Astrocyte (in vitro differentiated cells and primary cell): ENCODE measurements around the gene UNC50. TPM values are rescaled to one million over a fixed set of nuclear protein-coding genes. Genes with fewer than 3 reads are reported as not detected.

ENCODE experiments used
- DNase-seq: peaks from one replicate; pipeline ENCODE4 v3.0.0-alpha.2; 2010; ENCODE audit warnings: low read depth
- FAIRE-seq: peaks from 2 replicates; lab custom pipeline; 2011; peaks lifted over from hg19 to GRCh38; lab: Jason Lieb, UNC
- H2AFZ ChIP-seq: 2 replicates; pipeline ENCODE4 v1.6.0; 2012; ENCODE audit warnings: low read depth, low read length, inconsistent platforms
- H3K27ac ChIP-seq: 2 replicates; pipeline ENCODE4 v1.5.1; 2011; ENCODE audit warnings: low read depth, low read length, inconsistent platforms
- H3K27me3 ChIP-seq: 2 replicates; pipeline ENCODE4 v1.6.0; 2011; ENCODE audit warnings: low read length, inconsistent platforms; ENCODE audit not compliant: insufficient read depth
- H3K36me3 ChIP-seq: 2 replicates; pipeline ENCODE4 v1.5.1; 2011; ENCODE audit warnings: low read length, inconsistent platforms; ENCODE audit not compliant: insufficient read depth
- H3K4me1 ChIP-seq: 2 replicates; pipeline ENCODE4 v1.5.1; 2011; ENCODE audit warnings: low read length, inconsistent platforms; ENCODE audit not compliant: insufficient read depth
- H3K4me2 ChIP-seq: 2 replicates; pipeline ENCODE4 v1.6.0; 2012; ENCODE audit warnings: low read length, inconsistent platforms
- H3K4me3 ChIP-seq: 2 replicates; pipeline ENCODE4 v1.5.1; 2011; ENCODE audit warnings: low read depth, mild to moderate bottlenecking, low read length, inconsistent platforms; ENCODE audit not compliant: insufficient read depth
- H3K79me2 ChIP-seq: 2 replicates; pipeline ENCODE4 v1.6.0; 2012; ENCODE audit warnings: mild to moderate bottlenecking, low read length, inconsistent platforms; ENCODE audit not compliant: insufficient read depth
- H3K9ac ChIP-seq: 2 replicates; pipeline ENCODE4 v1.6.0; 2012; ENCODE audit warnings: mild to moderate bottlenecking, low read length, inconsistent platforms
- H3K9me3 ChIP-seq: 2 replicates; pipeline ENCODE4 v1.5.1; 2012; ENCODE audit warnings: low read depth, mild to moderate bottlenecking, low read length, inconsistent platforms; ENCODE audit not compliant: insufficient read depth
- H4K20me1 ChIP-seq: 2 replicates; pipeline ENCODE4 v1.6.0; 2012; ENCODE audit warnings: low read length, inconsistent platforms; ENCODE audit not compliant: insufficient read depth
- H3K27ac Mint-ChIP-seq: one replicate; pipeline ENCODE4 v1.8.0; 2021; ENCODE audit warnings: mild to moderate bottlenecking, mixed read lengths; ENCODE audit not compliant: unreplicated experiment
- H3K27me3 Mint-ChIP-seq: one replicate; pipeline ENCODE4 v1.8.0; 2021; ENCODE audit warnings: low read depth, mixed read lengths; ENCODE audit not compliant: unreplicated experiment
- H3K36me3 Mint-ChIP-seq: one replicate; pipeline ENCODE4 v1.8.0; 2021; ENCODE audit warnings: low read depth, mixed read lengths; ENCODE audit not compliant: unreplicated experiment
- H3K4me1 Mint-ChIP-seq: one replicate; pipeline ENCODE4 v1.8.0; 2021; ENCODE audit warnings: low read depth, mixed read lengths; ENCODE audit not compliant: unreplicated experiment
- H3K4me3 Mint-ChIP-seq: one replicate; pipeline ENCODE4 v1.8.0; 2021; ENCODE audit warnings: mild to moderate bottlenecking, moderate library complexity, mixed read lengths; ENCODE audit not compliant: unreplicated experiment
- H3K9me3 Mint-ChIP-seq: one replicate; pipeline ENCODE4 v1.8.0; 2021; ENCODE audit warnings: mild to moderate bottlenecking, mixed read lengths; ENCODE audit not compliant: unreplicated experiment
- CTCF ChIP-seq: IDR thresholded peaks from 2 replicates; pipeline ENCODE4 v1.5.1; 2011; ENCODE audit warnings: low read depth, mild to moderate bottlenecking, inconsistent platforms, low read length, moderate library complexity; ENCODE audit not compliant: insufficient read depth
- EZH2 ChIP-seq: IDR thresholded peaks from 2 replicates; pipeline ENCODE4 v1.6.1; 2012; ENCODE audit warnings: mild to moderate bottlenecking, low read length, inconsistent platforms; ENCODE audit not compliant: insufficient read depth
- total RNA-seq: library from RNA; stranded (reverse); gene quantifications from 2 replicates; pipeline ENCODE4 v1.2.1, GENCODE V29; 2021

Gene UNC50
- total RNA-seq, 1 donor from 2014 or later, result 26.8 TPM

GRCh38 chr2:98565286-98565860, 43.0 kb upstream of the UNC50 start:
- H3K36me3 ChIP-seq, result no peaks in the 10 kb centered on the region
- H2AFZ ChIP-seq, result no peak overlapping the region
- peaks cover 4% of the 10 kb centered on the region for H3K4me1 ChIP-seq
- TF ChIP-seq CTCF (no peak), EZH2 (no peak)
- Mint-ChIP-seq H3K4me1 (peaks cover 5% of the 10 kb centered on the region), H3K9me3 (no peaks in the 10 kb centered on the region), H3K36me3 (peaks cover 21% of the 10 kb centered on the region), H3K27me3 (peaks cover 4% of the 10 kb centered on the region), H3K27ac (no peak overlapping the region), H3K4me3 (no peak overlapping the region)
- no peaks in the 10 kb centered on the region for H3K79me2 ChIP-seq
- H3K27me3 ChIP-seq, result no peaks in the 10 kb centered on the region
- H3K9me3 ChIP-seq, result no peaks in the 10 kb centered on the region
- H3K4me3 ChIP-seq, result no peak overlapping the region
- DNase-seq (no peak), FAIRE-seq (no peak)
- H3K9ac ChIP-seq, result no peak overlapping the region
- H3K4me2 ChIP-seq, result no peak overlapping the region
- no peak overlapping the region for H3K27ac ChIP-seq
- peaks cover 3% of the 10 kb centered on the region for H4K20me1 ChIP-seq

- Mint-ChIP-seq H3K4me3 (no peak overlapping the region), H3K27me3 (peaks cover 4% of the 10 kb centered on the region), H3K27ac (no peak overlapping the region), H3K4me1 (peaks cover 3% of the 10 kb centered on the region), H3K9me3 (no peaks in the 10 kb centered on the region), H3K36me3 (peaks cover 23% of the 10 kb centered on the region)
- DNase-seq (no peak), FAIRE-seq (no peak)
- Histone ChIP-seq H3K27me3 (no peaks in the 10 kb centered on the region), H3K9me3 (no peaks in the 10 kb centered on the region), H3K4me1 (no peaks in the 10 kb centered on the region), H3K27ac (no peak overlapping the region), H3K79me2 (no peaks in the 10 kb centered on the region), H3K4me3 (no peak overlapping the region), H2AFZ (no peak overlapping the region), H3K36me3 (no peaks in the 10 kb centered on the region), H3K4me2 (no peak overlapping the region), H3K9ac (no peak overlapping the region), H4K20me1 (peaks cover 3% of the 10 kb centered on the region)
- TF ChIP-seq EZH2, result no peak
- TF ChIP-seq CTCF, result no peak
These were observed 42.4 kb upstream of the UNC50 start for GRCh38 chr2:98565941-98566340.

- peaks cover 3% of the 10 kb centered on the region for H4K20me1 ChIP-seq
- FAIRE-seq (no peak), DNase-seq (peak; percentile 26)
- TF ChIP-seq CTCF (no peak), EZH2 (no peak)
- H3K79me2 ChIP-seq, result no peaks in the 10 kb centered on the region
- peaks cover 4% of the 10 kb centered on the region for H3K27me3 Mint-ChIP-seq
- no peaks in the 10 kb centered on the region for H3K9me3 ChIP-seq
- H3K36me3 Mint-ChIP-seq, result peaks cover 25% of the 10 kb centered on the region
- H3K9ac ChIP-seq, result no peak overlapping the region
- no peak overlapping the region for H3K27ac Mint-ChIP-seq
- H3K4me1 ChIP-seq, result no peaks in the 10 kb centered on the region
- H3K4me2 ChIP-seq, result no peak overlapping the region
- no peak overlapping the region for H3K4me3 ChIP-seq
- H3K36me3 ChIP-seq, result no peaks in the 10 kb centered on the region
- H3K4me3 Mint-ChIP-seq, result no peak overlapping the region
- H3K27ac ChIP-seq, result no peak overlapping the region
- H3K27me3 ChIP-seq, result no peaks in the 10 kb centered on the region
- peaks cover 3% of the 10 kb centered on the region for H3K4me1 Mint-ChIP-seq
- no peaks in the 10 kb centered on the region for H3K9me3 Mint-ChIP-seq
- no peak overlapping the region for H2AFZ ChIP-seq
These were observed 40.0 kb upstream of the UNC50 start for GRCh38 chr2:98568161-98568956.
